Neural progenitor cell (in vitro differentiated cells): ENCODE measurements around the gene SLC16A5. TPM values are rescaled to one million over a fixed set of nuclear protein-coding genes. Genes with fewer than 3 reads are reported as not detected.

Source experiments
- DNase-seq: peaks from one replicate; pipeline ENCODE4 v3.0.0-alpha.2; 2016; ENCODE audit warnings: low spot score
- H2AFZ ChIP-seq: fragments of 200-600 bp; sonication (generic); replicated peaks from 2 replicates; pipeline ENCODE4 v1.6.1; 2016; ENCODE audit warnings: antibody characterized with exemption
- H3F3A ChIP-seq: fragments of 200-600 bp; sonication (generic); 2 replicates; pipeline ENCODE4 v1.6.1; 2016; ENCODE audit warnings: antibody characterized with exemption, low read depth
- H3K27ac ChIP-seq: fragments of 200-600 bp; sonication (generic); 2 replicates; pipeline ENCODE4 v1.5.1; 2016; ENCODE audit warnings: mild to moderate bottlenecking
- H3K27me3 ChIP-seq: fragments of 200-600 bp; sonication (generic); 2 replicates; pipeline ENCODE4 v1.6.1; 2016; ENCODE audit warnings: mild to moderate bottlenecking, moderate library complexity
- H3K36me3 ChIP-seq: fragments of 200-600 bp; sonication (generic); 2 replicates; pipeline ENCODE4 v1.5.1; 2016
- H3K4me1 ChIP-seq: fragments of 200-600 bp; sonication (generic); 2 replicates; pipeline ENCODE4 v1.6.1; 2016; ENCODE audit warnings: mixed run types
- H3K4me2 ChIP-seq: fragments of 200-600 bp; sonication (generic); 2 replicates; pipeline ENCODE4 v1.6.1; 2016
- H3K4me3 ChIP-seq: fragments of 200-600 bp; sonication (generic); 2 replicates; pipeline ENCODE4 v1.5.1; 2016
- H3K79me2 ChIP-seq: fragments of 200-600 bp; sonication (generic); 2 replicates; pipeline ENCODE4 v1.6.1; 2016; ENCODE audit warnings: low read depth
- H3K9ac ChIP-seq: fragments of 200-600 bp; sonication (generic); 2 replicates; pipeline ENCODE4 v1.6.1; 2016
- H3K9me3 ChIP-seq: fragments of 200-600 bp; sonication (generic); 2 replicates; pipeline ENCODE4 v1.5.1; 2016; ENCODE audit warnings: low read depth
- H4K20me1 ChIP-seq: fragments of 200-600 bp; sonication (generic); 2 replicates; pipeline ENCODE4 v1.6.1; 2016; ENCODE audit warnings: low read depth
- H3K27ac Mint-ChIP-seq: 3 replicates; pipeline ENCODE4 v1.8.0; 2021; ENCODE audit warnings: mixed read lengths
- H3K27me3 Mint-ChIP-seq: 2 replicates; pipeline ENCODE4 v1.8.0; 2022; ENCODE audit warnings: low read depth, mild to moderate bottlenecking, inconsistent platforms, moderate library complexity, mixed read lengths; ENCODE audit not compliant: insufficient read depth
- H3K36me3 Mint-ChIP-seq: 3 replicates; pipeline ENCODE4 v1.8.0; 2021; ENCODE audit warnings: mixed read lengths
- H3K4me1 Mint-ChIP-seq: 3 replicates; pipeline ENCODE4 v1.8.0; 2021; ENCODE audit warnings: mixed read lengths
- H3K4me3 Mint-ChIP-seq: 3 replicates; pipeline ENCODE4 v1.8.0; 2021; ENCODE audit warnings: mild to moderate bottlenecking, moderate library complexity, mixed read lengths
- H3K9me3 Mint-ChIP-seq: 3 replicates; pipeline ENCODE4 v1.8.0; 2020; ENCODE audit warnings: mixed read lengths
- EZH2 ChIP-seq: fragments of 200-600 bp; sonication (generic); IDR thresholded peaks from 2 replicates; pipeline ENCODE4 v1.6.1; 2017; ENCODE audit warnings: antibody characterized with exemption, mild to moderate bottlenecking, moderate library complexity
- EZH2phosphoT487 ChIP-seq: fragments of 200-600 bp; sonication (generic); IDR thresholded peaks from 2 replicates; pipeline ENCODE4 v1.6.1; 2017; ENCODE audit warnings: antibody characterized with exemption
- total RNA-seq: library from RNA; depleted of rRNA; stranded (reverse); fragments of >200 nt; gene quantifications from 2 replicates; pipeline ENCODE4 v1.2.3, GENCODE V29; 2015; ENCODE audit warnings: low replicate concordance
- TF ChIP-seq, protein P1 (sequence below): fragments of 200-600 bp; sonication (generic); IDR thresholded peaks from 2 replicates; pipeline ENCODE4 v1.5.1; 2017; ENCODE audit warnings: antibody characterized with exemption, mild to moderate bottlenecking

The SLC16A5 gene
- total RNA-seq, 1 donor from 2014 or later, result 3.4 TPM

DNA sequence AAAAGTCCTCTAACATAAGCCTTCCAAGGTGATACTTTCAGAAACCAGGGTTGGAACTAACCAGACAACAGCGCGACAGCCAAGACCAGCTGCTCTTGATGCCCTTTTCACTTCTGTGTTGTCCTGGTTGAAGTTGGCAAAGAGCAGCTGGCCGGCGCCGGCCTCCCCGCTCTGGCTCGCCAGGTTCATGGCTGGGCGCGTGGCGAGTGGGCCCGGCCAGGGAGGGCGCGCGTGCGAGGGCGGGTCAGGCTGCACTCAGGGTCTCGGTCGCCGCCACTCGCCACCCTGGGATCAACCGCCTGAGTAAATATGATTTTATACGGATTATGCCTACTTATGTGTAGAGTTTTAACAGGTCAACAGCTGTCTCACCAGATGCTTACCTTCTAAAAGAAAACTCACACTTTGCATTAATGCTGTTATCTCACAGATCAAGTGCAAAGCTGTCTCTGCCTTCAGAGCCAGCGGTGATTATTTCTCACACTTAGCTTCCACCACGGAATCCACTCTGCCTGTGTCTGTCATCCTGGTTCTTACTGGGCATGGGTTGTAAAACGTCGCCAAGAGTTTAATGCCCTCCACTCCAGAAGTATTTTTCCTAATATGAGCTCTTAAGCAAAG is 27.2 kb upstream of the SLC16A5 start:
- H3K27ac ChIP-seq, result no peak overlapping the region
- no peak for DNase-seq
- H3K4me3 ChIP-seq, result no peak overlapping the region
- peaks cover 5% of the 10 kb centered on the region for H3F3A ChIP-seq
- H3K9me3 ChIP-seq, result no peaks in the 10 kb centered on the region
- H2AFZ ChIP-seq, result no peak overlapping the region
- no peaks in the 10 kb centered on the region for H3K27me3 ChIP-seq
- H3K4me2 ChIP-seq, result no peak overlapping the region
- no peaks in the 10 kb centered on the region for H3K36me3 ChIP-seq
- H3K4me1 ChIP-seq, result no peaks in the 10 kb centered on the region
- Mint-ChIP-seq H3K36me3 (peaks cover 33% of the 10 kb centered on the region), H3K27ac (no peak overlapping the region), H3K27me3 (peaks cover 6% of the 10 kb centered on the region), H3K9me3 (no peaks in the 10 kb centered on the region), H3K4me3 (no peak overlapping the region), H3K4me1 (no peaks in the 10 kb centered on the region)
- H3K79me2 ChIP-seq, result peaks cover 16% of the 10 kb centered on the region
- no peak for TF ChIP-seq EZH2phosphoT487
- TF ChIP-seq, protein P1, sequence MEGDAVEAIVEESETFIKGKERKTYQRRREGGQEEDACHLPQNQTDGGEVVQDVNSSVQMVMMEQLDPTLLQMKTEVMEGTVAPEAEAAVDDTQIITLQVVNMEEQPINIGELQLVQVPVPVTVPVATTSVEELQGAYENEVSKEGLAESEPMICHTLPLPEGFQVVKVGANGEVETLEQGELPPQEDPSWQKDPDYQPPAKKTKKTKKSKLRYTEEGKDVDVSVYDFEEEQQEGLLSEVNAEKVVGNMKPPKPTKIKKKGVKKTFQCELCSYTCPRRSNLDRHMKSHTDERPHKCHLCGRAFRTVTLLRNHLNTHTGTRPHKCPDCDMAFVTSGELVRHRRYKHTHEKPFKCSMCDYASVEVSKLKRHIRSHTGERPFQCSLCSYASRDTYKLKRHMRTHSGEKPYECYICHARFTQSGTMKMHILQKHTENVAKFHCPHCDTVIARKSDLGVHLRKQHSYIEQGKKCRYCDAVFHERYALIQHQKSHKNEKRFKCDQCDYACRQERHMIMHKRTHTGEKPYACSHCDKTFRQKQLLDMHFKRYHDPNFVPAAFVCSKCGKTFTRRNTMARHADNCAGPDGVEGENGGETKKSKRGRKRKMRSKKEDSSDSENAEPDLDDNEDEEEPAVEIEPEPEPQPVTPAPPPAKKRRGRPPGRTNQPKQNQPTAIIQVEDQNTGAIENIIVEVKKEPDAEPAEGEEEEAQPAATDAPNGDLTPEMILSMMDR, result no peak
- TF ChIP-seq EZH2, result no peak
- no peak overlapping the region for H3K9ac ChIP-seq
- H4K20me1 ChIP-seq, result peaks cover 8% of the 10 kb centered on the region

DNA sequence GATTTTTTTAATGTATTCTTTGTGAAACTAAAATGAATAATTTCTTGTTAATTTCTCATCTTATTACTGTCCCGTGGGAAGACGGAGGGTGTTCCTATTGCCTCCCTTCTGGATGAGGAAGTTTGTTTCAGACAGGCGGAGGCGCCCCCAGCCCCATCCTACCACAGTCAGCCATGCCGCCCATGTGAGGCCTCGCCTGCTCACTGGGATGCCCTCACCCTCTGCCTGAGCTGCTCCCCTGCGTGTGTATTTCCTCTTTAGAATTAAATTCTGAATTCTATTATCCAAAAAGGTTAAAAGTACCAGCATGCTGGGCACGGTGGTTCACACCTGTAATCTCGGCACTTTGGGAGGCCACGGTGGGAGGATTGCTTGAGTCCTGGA is 26.7 kb upstream of the SLC16A5 start:
- H3K27me3 Mint-ChIP-seq, result peaks cover 6% of the 10 kb centered on the region
- H3K4me3 Mint-ChIP-seq, result no peak overlapping the region
- no peak overlapping the region for H3K4me2 ChIP-seq
- no peak overlapping the region for H3K27ac ChIP-seq
- H3K4me1 ChIP-seq, result no peaks in the 10 kb centered on the region
- TF ChIP-seq, protein P1, result no peak
- TF ChIP-seq EZH2, result no peak
- no peak for TF ChIP-seq EZH2phosphoT487
- H3K36me3 ChIP-seq, result no peaks in the 10 kb centered on the region
- peaks cover 32% of the 10 kb centered on the region for H3K36me3 Mint-ChIP-seq
- H3K27me3 ChIP-seq, result no peaks in the 10 kb centered on the region
- no peaks in the 10 kb centered on the region for H3K9me3 Mint-ChIP-seq
- no peak overlapping the region for H3K9ac ChIP-seq
- no peak for DNase-seq
- H3K9me3 ChIP-seq, result no peaks in the 10 kb centered on the region
- no peak overlapping the region for H3K4me3 ChIP-seq
- no peaks in the 10 kb centered on the region for H3K4me1 Mint-ChIP-seq
- H2AFZ ChIP-seq, result no peak overlapping the region
- H3K79me2 ChIP-seq, result peaks cover 11% of the 10 kb centered on the region
- no peak overlapping the region for H3K27ac Mint-ChIP-seq
- peaks cover 8% of the 10 kb centered on the region for H4K20me1 ChIP-seq
- peaks cover 5% of the 10 kb centered on the region for H3F3A ChIP-seq

DNA sequence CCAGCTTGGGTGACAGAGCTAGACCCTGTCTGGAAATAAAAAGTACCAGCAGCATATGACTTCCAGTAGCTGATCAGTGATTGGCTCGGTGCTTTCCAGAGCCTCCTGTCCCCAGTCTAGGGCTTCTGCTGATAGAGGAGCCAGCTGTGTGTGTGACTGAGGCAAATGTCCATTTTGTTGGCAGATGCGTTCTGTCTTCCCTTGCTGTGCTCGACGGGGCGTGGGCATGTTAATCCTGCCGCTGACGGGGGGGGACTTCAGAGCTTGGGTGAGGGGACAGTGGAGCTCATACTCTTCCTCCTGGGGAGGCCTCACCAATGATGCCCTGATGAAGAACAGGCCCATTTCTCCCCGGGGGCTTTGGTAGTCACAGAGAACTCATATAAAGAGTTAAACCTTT is 26.1 kb upstream of the SLC16A5 start:
- H3K36me3 Mint-ChIP-seq, result peaks cover 29% of the 10 kb centered on the region
- H3K9me3 Mint-ChIP-seq, result no peaks in the 10 kb centered on the region
- H3K36me3 ChIP-seq, result no peaks in the 10 kb centered on the region

More for the DNA sequence above, 26.1 kb upstream of the SLC16A5 start:
- H3K27me3 Mint-ChIP-seq, result peaks cover 8% of the 10 kb centered on the region
- H3K4me2 ChIP-seq, result no peak overlapping the region
- H3K27ac Mint-ChIP-seq, result no peak overlapping the region
- no peaks in the 10 kb centered on the region for H3K9me3 ChIP-seq
- H3K4me1 ChIP-seq, result no peaks in the 10 kb centered on the region
- H3K79me2 ChIP-seq, result peaks cover 7% of the 10 kb centered on the region
- H3K4me3 Mint-ChIP-seq, result no peak overlapping the region
- H3K4me1 Mint-ChIP-seq, result no peaks in the 10 kb centered on the region
- H3K4me3 ChIP-seq, result no peak overlapping the region
- H2AFZ ChIP-seq, result no peak overlapping the region
- H3F3A ChIP-seq, result peaks cover 5% of the 10 kb centered on the region
- H3K9ac ChIP-seq, result no peak overlapping the region
- H3K27me3 ChIP-seq, result no peaks in the 10 kb centered on the region
- no peak for TF ChIP-seq EZH2phosphoT487
- no peak for TF ChIP-seq EZH2
- TF ChIP-seq, protein P1, result no peak
- H3K27ac ChIP-seq, result no peak overlapping the region
- DNase-seq, result no peak
- peaks cover 8% of the 10 kb centered on the region for H4K20me1 ChIP-seq
